Body of pancreas (tissue), 4 donors: ENCODE results near the gene SLC38A10. TPM values are rescaled to one million over a fixed set of nuclear protein-coding genes. Genes with fewer than 3 reads are reported as not detected.

Source experiments
- ATAC-seq: fragments of 150-250 bp; one replicate; pipeline ENCODE4 v1.9.1; 2016
- DNase-seq, 4 donors: peaks; one replicate each; pipeline ENCODE4 v3.0.0-alpha.2; 2019
- H3K27ac ChIP-seq, 4 donors: fragments of 200-600 bp; sonication (generic); 1 replicate in 3 of 4; 2 replicates in 1 of 4; pipeline versions ENCODE4 v1.5.1 to v1.6.1; 2016 to 2019; ENCODE audit warnings: mild to moderate bottlenecking in 1 of 4, mixed read lengths in 1 of 4, moderate library complexity in 1 of 4
- H3K27me3 ChIP-seq, 2 donors: fragments of 200-600 bp; sonication (generic); one replicate each; pipeline ENCODE4 v1.6.0; 2016; ENCODE audit warnings: mild to moderate bottlenecking in 1 of 2
- H3K36me3 ChIP-seq, 2 donors: fragments of 200-600 bp; sonication (generic); replicated peaks in 1 of 2; 2 replicates each; pipeline ENCODE4 v1.5.1; 2016; ENCODE audit warnings: low read depth in 2 of 2; ENCODE audit not compliant: insufficient read depth in 1 of 2
- H3K4me1 ChIP-seq: fragments of 200-600 bp; sonication (generic); one replicate; pipeline ENCODE4 v1.6.0; 2016
- H3K4me3 ChIP-seq, 2 donors: fragments of 200-600 bp; sonication (generic); 1 replicate in 1 of 2; 2 replicates in 1 of 2; pipeline ENCODE4 v1.5.1; 2016 to 2019
- H3K9me3 ChIP-seq, 3 donors: fragments of 200-600 bp; sonication (generic); 1 replicate in 2 of 3; 2 replicates in 1 of 3; pipeline ENCODE4 v1.5.1; 2016
- CTCF ChIP-seq, 7 experiments: fragments of 450-650 bp in 4 of 7; fragments of 200-600 bp in 3 of 7; sonication (generic) in 3 of 7; IDR thresholded peaks; one replicate each; pipeline ENCODE4 v1.5.1; 2016 to 2019; ENCODE audit warnings: antibody characterized with exemption in 7 of 7
- POLR2A ChIP-seq, 3 donors: fragments of 450-650 bp; IDR thresholded peaks; one replicate each; pipeline ENCODE4 v1.6.1; 2016; ENCODE audit warnings: antibody characterized with exemption in 3 of 3, mild to moderate bottlenecking in 2 of 3
- WGBS, 2 donors: methylation state at CpG; one replicate each; pipeline ENCODE4 v1.1.5; 2017; 5-methylcytosine and 5-hydroxymethylcytosine counted together
- intact Hi-C: fragments of 100-400 bp; cut with DNase I; formaldehyde crosslinking; loops from one replicate; pipeline ENCODE4 v1.15.1; 2023
- total RNA-seq, 2 donors: library from RNA; depleted of rRNA; stranded (reverse); fragments of >200 nt; gene quantifications; one replicate each; pipeline ENCODE4 v1.1.0, GENCODE V29; 2016

SLC38A10 gene
- total RNA-seq, 2 donors from 2014 or later, result 102 to 203 TPM

- intact Hi-C loops, result no loop called here
- 65 to 80% methylated on average over 10 of the region's 10 CpGs for WGBS, 2 donors
- no peak for ATAC-seq
- H3K4me1 ChIP-seq, result no peaks in the 10 kb centered on the region
- no peaks in the 10 kb centered on the region for H3K27me3 ChIP-seq
- H3K36me3 ChIP-seq, result no peaks in the 10 kb centered on the region
- DNase-seq, result no peak
- no peak overlapping the region for H3K27ac ChIP-seq
- no peak overlapping the region for H3K4me3 ChIP-seq
- no peak for TF ChIP-seq POLR2A (IDR thresholded peaks at IDR 0.05)
- TF ChIP-seq CTCF (IDR thresholded peaks at IDR 0.05), result no peak
- no peaks in the 10 kb centered on the region for H3K9me3 ChIP-seq
Measured at GRCh38 chr17:81210466-81210865, 84.6 kb downstream of the SLC38A10 start.

- intact Hi-C loops, result no loop called here
- H3K9me3 ChIP-seq, result no peaks in the 10 kb centered on the region
- H3K4me3 ChIP-seq, result no peak overlapping the region
- no peaks in the 10 kb centered on the region for H3K27me3 ChIP-seq
- no peak overlapping the region for H3K27ac ChIP-seq
- 94 to 95% methylated on average over 6 to 16 of the region's 16 CpGs for WGBS, 2 donors
- H3K4me1 ChIP-seq, result no peaks in the 10 kb centered on the region
- no peaks in the 10 kb centered on the region for H3K36me3 ChIP-seq
- ATAC-seq (no peak), DNase-seq (no peak)
- TF ChIP-seq CTCF (IDR thresholded peaks at IDR 0.05), result no peak
- no peak for TF ChIP-seq POLR2A (IDR thresholded peaks at IDR 0.05)
Measured at GRCh38 chr17:81209141-81209540, 86.0 kb downstream of the SLC38A10 start.

- Histone ChIP-seq H3K4me3 (no peak overlapping the region), H3K36me3 (no peaks in the 10 kb centered on the region), H3K9me3 (no peaks in the 10 kb centered on the region), H3K27me3 (no peaks in the 10 kb centered on the region), H3K27ac (no peak overlapping the region), H3K4me1 (no peaks in the 10 kb centered on the region)
- DNase-seq (no peak), ATAC-seq (no peak)
- TF ChIP-seq POLR2A (IDR thresholded peaks at IDR 0.05) (no peak), CTCF (IDR thresholded peaks at IDR 0.05) (no peak)
- intact Hi-C loops, result no loop called here
- 94 to 96% methylated on average over 9 to 10 of the region's 10 CpGs for WGBS, 2 donors
Measured at GRCh38 chr17:81208651-81209050, 86.5 kb downstream of the SLC38A10 start.

- ATAC-seq, result no peak
- intact Hi-C loops, result no loop called here
Measured at GRCh38 chr17:81207610-81208581, 87.2 kb downstream of the SLC38A10 start.

More at GRCh38 chr17:81207610-81208581, 87.2 kb downstream of the SLC38A10 start:
- no peaks in the 10 kb centered on the region for H3K27me3 ChIP-seq
- no peak overlapping the region for H3K27ac ChIP-seq
- DNase-seq, result no peak
- H3K4me1 ChIP-seq, result no peaks in the 10 kb centered on the region
- 82 to 85% methylated on average over 14 to 18 of the region's 21 CpGs for WGBS, 2 donors
- no peaks in the 10 kb centered on the region for H3K36me3 ChIP-seq
- H3K9me3 ChIP-seq, result no peaks in the 10 kb centered on the region
- no peak for TF ChIP-seq POLR2A (IDR thresholded peaks at IDR 0.05)
- TF ChIP-seq CTCF (IDR thresholded peaks at IDR 0.05), result no peak
- no peak overlapping the region for H3K4me3 ChIP-seq
